ENCODE measurements around the gene PRPH. TPM values are rescaled to one million over a fixed set of nuclear protein-coding genes. Genes with fewer than 3 reads are reported as not detected.

Gene PRPH
- total RNA-seq, 4 donors from 2014 or later, result 1.1 to 1.5 TPM; not detected in 2

DNA sequence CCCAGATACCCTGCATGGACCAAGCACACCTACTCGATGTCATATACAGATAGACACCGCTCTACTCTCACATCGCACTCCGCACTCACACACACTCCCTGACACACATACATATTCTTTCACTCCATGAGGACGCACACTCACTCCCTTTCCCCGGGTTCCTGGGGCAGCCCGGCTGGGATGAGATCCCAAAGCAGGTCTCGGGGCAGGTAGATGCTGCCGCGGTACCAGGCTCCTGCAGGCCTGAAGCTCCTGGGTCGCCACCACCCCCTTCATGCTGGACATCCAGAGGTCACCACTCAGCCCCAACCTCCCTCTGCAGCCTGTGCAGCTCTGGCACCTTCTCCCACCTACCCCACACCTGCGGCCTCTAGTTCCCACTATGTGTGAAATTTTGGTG, 39.7 kb downstream of the PRPH start:
- Histone ChIP-seq H3K27me3 (peaks cover 48% of the 10 kb centered on the region), H3K9me3 (no peaks in the 10 kb centered on the region), H3K27ac (no peak overlapping the region), H3K36me3 (no peaks in the 10 kb centered on the region), H3K4me1 (peaks cover 43% of the 10 kb centered on the region), H3K4me3 (no peak overlapping the region)
- WGBS, result 63% methylated on average over 12 of the region's 12 CpGs
- no peak for DNase-seq (ENCODE audit: low spot score in 2 of 2)
- no peak for TF ChIP-seq CTCF (IDR thresholded peaks at IDR 0.05)
- no peak for TF ChIP-seq EP300 (IDR thresholded peaks at IDR 0.05)
- no peak for TF ChIP-seq POLR2A (IDR thresholded peaks at IDR 0.05)
- no peak for TF ChIP-seq POLR2AphosphoS5 (IDR thresholded peaks at IDR 0.05)

GRCh38 chr12:49335118-49335954, 40.4 kb downstream of the PRPH start:
- Histone ChIP-seq H3K4me3 (no peak overlapping the region), H3K27me3 (peaks cover 48% of the 10 kb centered on the region), H3K4me1 (peaks cover 43% of the 10 kb centered on the region), H3K27ac (no peak overlapping the region), H3K36me3 (no peaks in the 10 kb centered on the region), H3K9me3 (no peaks in the 10 kb centered on the region)
- TF ChIP-seq CTCF (IDR thresholded peaks at IDR 0.05), result no peak
- TF ChIP-seq EP300 (IDR thresholded peaks at IDR 0.05), result no peak
- no peak for TF ChIP-seq POLR2A (IDR thresholded peaks at IDR 0.05)
- no peak for TF ChIP-seq POLR2AphosphoS5 (IDR thresholded peaks at IDR 0.05)
- 67% methylated on average over 16 of the region's 16 CpGs for WGBS
- DNase-seq (ENCODE audit: low spot score in 2 of 2), result no peak

GRCh38 chr12:49335955-49336644, 41.2 kb downstream of the PRPH start:
- H3K36me3 ChIP-seq, result no peaks in the 10 kb centered on the region
- DNase-seq (ENCODE audit: low spot score in 2 of 2), result no peak

GRCh38 chr12:49336645-49337584, 42.0 kb downstream of the PRPH start, which contains the start of gene C1QL4:
Gene C1QL4 (minus strand): TSS chr12:49337188. CDS start chr12:49336477, 711 bp downstream.
- H3K4me1 ChIP-seq, result peaks cover 31% of the 10 kb centered on the region
- peaks cover 48% of the 10 kb centered on the region for H3K27me3 ChIP-seq
- no peaks in the 10 kb centered on the region for H3K36me3 ChIP-seq
- peak; percentile 89 to 92 for DNase-seq (ENCODE audit: low spot score in 2 of 2)
- H3K9me3 ChIP-seq, result no peaks in the 10 kb centered on the region
- WGBS, result 2% methylated on average over 39 of the region's 65 CpGs
- TF ChIP-seq POLR2AphosphoS5 (IDR thresholded peaks at IDR 0.05) (no peak), CTCF (IDR thresholded peaks at IDR 0.05) (peak; percentile 42 to 100)
- no peak within 1 kb of the TSS for H3K27ac ChIP-seq
- H3K4me3 ChIP-seq, result peak within 1 kb of the TSS; percentile 43

More at GRCh38 chr12:49335955-49336644, 41.2 kb downstream of the PRPH start:
- Histone ChIP-seq H3K27ac (no peak overlapping the region), H3K9me3 (no peaks in the 10 kb centered on the region), H3K4me1 (peaks cover 38% of the 10 kb centered on the region), H3K4me3 (peak overlapping the region; percentile 43), H3K27me3 (peaks cover 48% of the 10 kb centered on the region)
- no peak for TF ChIP-seq CTCF (IDR thresholded peaks at IDR 0.05)
- no peak for TF ChIP-seq POLR2A (IDR thresholded peaks at IDR 0.05)
- TF ChIP-seq POLR2AphosphoS5 (IDR thresholded peaks at IDR 0.05), result no peak
- no peak for TF ChIP-seq EP300 (IDR thresholded peaks at IDR 0.05)
- 39% methylated on average over 36 of the region's 72 CpGs for WGBS

All from suprapubic skin (tissue), 4 donors.